ENCODE measurements around the gene TTI1. TPM values are rescaled to one million over a fixed set of nuclear protein-coding genes. Genes with fewer than 3 reads are reported as not detected.

TTI1 gene
- total RNA-seq, 1 experiment from 2014 or later, result 37.4 TPM

DNA sequence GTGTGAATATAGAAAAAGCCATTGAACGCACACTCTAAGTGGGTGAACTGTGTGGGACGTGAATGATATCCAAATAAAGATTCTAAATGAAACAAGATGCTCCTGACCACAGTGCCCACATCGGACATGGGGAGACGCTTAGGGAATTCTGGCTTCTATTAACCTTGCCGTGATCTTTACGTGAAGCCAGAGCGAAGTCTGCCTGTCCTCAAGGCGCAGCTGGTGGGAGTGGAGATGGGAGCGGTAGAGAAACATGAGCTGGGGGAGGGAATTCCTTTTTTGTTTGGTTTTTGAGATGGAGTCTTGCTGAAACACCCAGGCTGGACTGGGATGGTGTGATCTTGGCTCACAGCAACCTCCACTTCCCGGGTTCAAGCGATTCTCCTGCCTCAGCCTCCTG lies 84.3 kb downstream of the TTI1 start:
- H2BK20ac ChIP-seq (ENCODE audit: low read depth, low read length, poor library complexity, severe bottlenecking), result no peak overlapping the region
- no peak overlapping the region for H3K4ac ChIP-seq (ENCODE audit: low read depth, low read length)
- no CpG with 5 or more reads among the region's 11 CpGs for WGBS (ENCODE audit: extremely low coverage, insufficient read length, low lambda C conversion rate)

More for the DNA sequence above, 84.3 kb downstream of the TTI1 start:
- Histone ChIP-seq H3K27me3 (ENCODE audit: insufficient read depth, low read length) (no peaks in the 10 kb centered on the region), H3K56ac (ENCODE audit: insufficient read length, low read depth, low read length) (no peak overlapping the region), H2BK12ac (ENCODE audit: insufficient read length, low read depth, low read length) (no peak overlapping the region), H3K4me1 (ENCODE audit: insufficient read depth, low read length) (no peaks in the 10 kb centered on the region), H3K23me2 (ENCODE audit: insufficient read length, low read depth, low read length, poor library complexity, severe bottlenecking) (no peaks in the 10 kb centered on the region), H3K4me2 (ENCODE audit: insufficient read depth, insufficient read length, low read length) (no peak overlapping the region), H4K8ac (replicated peaks; ENCODE audit: insufficient read length, low read depth, low read length) (no peak overlapping the region), H3K79me2 (ENCODE audit: insufficient read depth, low read length) (no peaks in the 10 kb centered on the region), H4K91ac (ENCODE audit: insufficient read length, low read depth, low read length) (no peak overlapping the region), H3K14ac (ENCODE audit: insufficient read depth, low read length) (no peak overlapping the region), H2AFZ (ENCODE audit: low read length) (no peak overlapping the region), H2BK120ac (ENCODE audit: low read depth, low read length, poor library complexity, severe bottlenecking) (no peak overlapping the region), H3K9ac (ENCODE audit: extremely low read depth, insufficient read length, low read length) (no peak overlapping the region), H3K18ac (ENCODE audit: insufficient read length, low read depth, low read length) (no peak overlapping the region), H3T11ph (ENCODE audit: low read length) (no peak overlapping the region), H3K23ac (ENCODE audit: insufficient read length, low read depth, low read length) (no peak overlapping the region), H2BK15ac (ENCODE audit: low read depth, low read length) (no peak overlapping the region), H4K20me1 (ENCODE audit: control insufficient read depth, insufficient read depth, insufficient read length) (no peaks in the 10 kb centered on the region), H3K27ac (ENCODE audit: insufficient read length, low read depth, low read length) (no peak overlapping the region), H4K5ac (ENCODE audit: insufficient read length, low read depth, low read length) (no peak overlapping the region), H2AK5ac (ENCODE audit: insufficient read length, low read length) (no peak overlapping the region), H2BK5ac (ENCODE audit: insufficient read length, low read length) (no peak overlapping the region), H3K79me1 (ENCODE audit: insufficient read depth, low read depth, low read length, poor library complexity, severe bottlenecking) (no peaks in the 10 kb centered on the region), H3K9me3 (ENCODE audit: control insufficient read depth, low read depth, low read length) (no peaks in the 10 kb centered on the region)
- Mint-ChIP-seq H3K4me1 (no peaks in the 10 kb centered on the region), H3K4me3 (no peak overlapping the region), H3K9me3 (peaks cover 7 to 8% of the 10 kb centered on the region in 2 experiments; a peak in 3 of 5 replicates), H3K27ac (no peak overlapping the region), H3K27me3 (ENCODE audit: low read depth) (peaks cover 5% of the 10 kb centered on the region), H3K36me3 (ENCODE audit: insufficient read depth in 1 of 3, low read depth in 3 of 3) (peaks cover 0 to 7% (median 0%) of the 10 kb centered on the region in 3 experiments; a peak in 3 of 7 replicates)
- DNase-seq, result peak; percentile 6
- TF ChIP-seq, protein P1, sequence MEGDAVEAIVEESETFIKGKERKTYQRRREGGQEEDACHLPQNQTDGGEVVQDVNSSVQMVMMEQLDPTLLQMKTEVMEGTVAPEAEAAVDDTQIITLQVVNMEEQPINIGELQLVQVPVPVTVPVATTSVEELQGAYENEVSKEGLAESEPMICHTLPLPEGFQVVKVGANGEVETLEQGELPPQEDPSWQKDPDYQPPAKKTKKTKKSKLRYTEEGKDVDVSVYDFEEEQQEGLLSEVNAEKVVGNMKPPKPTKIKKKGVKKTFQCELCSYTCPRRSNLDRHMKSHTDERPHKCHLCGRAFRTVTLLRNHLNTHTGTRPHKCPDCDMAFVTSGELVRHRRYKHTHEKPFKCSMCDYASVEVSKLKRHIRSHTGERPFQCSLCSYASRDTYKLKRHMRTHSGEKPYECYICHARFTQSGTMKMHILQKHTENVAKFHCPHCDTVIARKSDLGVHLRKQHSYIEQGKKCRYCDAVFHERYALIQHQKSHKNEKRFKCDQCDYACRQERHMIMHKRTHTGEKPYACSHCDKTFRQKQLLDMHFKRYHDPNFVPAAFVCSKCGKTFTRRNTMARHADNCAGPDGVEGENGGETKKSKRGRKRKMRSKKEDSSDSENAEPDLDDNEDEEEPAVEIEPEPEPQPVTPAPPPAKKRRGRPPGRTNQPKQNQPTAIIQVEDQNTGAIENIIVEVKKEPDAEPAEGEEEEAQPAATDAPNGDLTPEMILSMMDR (conservative IDR thresholded peaks at IDR 0.05), result no peak

Measured in H9 (cell line).